Measurements from ENCODE around the gene SEPSECS.

GRCh38 chr4:25100021-25100555 lies 60.2 kb downstream of the SEPSECS start:
- TF ChIP-seq, protein P1, sequence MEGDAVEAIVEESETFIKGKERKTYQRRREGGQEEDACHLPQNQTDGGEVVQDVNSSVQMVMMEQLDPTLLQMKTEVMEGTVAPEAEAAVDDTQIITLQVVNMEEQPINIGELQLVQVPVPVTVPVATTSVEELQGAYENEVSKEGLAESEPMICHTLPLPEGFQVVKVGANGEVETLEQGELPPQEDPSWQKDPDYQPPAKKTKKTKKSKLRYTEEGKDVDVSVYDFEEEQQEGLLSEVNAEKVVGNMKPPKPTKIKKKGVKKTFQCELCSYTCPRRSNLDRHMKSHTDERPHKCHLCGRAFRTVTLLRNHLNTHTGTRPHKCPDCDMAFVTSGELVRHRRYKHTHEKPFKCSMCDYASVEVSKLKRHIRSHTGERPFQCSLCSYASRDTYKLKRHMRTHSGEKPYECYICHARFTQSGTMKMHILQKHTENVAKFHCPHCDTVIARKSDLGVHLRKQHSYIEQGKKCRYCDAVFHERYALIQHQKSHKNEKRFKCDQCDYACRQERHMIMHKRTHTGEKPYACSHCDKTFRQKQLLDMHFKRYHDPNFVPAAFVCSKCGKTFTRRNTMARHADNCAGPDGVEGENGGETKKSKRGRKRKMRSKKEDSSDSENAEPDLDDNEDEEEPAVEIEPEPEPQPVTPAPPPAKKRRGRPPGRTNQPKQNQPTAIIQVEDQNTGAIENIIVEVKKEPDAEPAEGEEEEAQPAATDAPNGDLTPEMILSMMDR (IDR thresholded peaks at IDR 0.05 in 4 of 5, conservative IDR thresholded peaks at IDR 0.05 in 1 of 5) = no peak
- no peak for TF ChIP-seq POLR2A (IDR thresholded peaks at IDR 0.05)
